ENCODE measurements around the gene IGFBP5.

- TF ChIP-seq CTCF (IDR thresholded peaks at IDR 0.05; ENCODE audit: poor library complexity, severe bottlenecking) (no peak), TAF1 (IDR thresholded peaks at IDR 0.05; ENCODE audit: low read depth) (no peak)
Measured at GRCh38 chr2:216629784-216630183, 65.6 kb downstream of the IGFBP5 start.
